Measurements from ENCODE around the gene SENP1.

- TF ChIP-seq, protein P1, sequence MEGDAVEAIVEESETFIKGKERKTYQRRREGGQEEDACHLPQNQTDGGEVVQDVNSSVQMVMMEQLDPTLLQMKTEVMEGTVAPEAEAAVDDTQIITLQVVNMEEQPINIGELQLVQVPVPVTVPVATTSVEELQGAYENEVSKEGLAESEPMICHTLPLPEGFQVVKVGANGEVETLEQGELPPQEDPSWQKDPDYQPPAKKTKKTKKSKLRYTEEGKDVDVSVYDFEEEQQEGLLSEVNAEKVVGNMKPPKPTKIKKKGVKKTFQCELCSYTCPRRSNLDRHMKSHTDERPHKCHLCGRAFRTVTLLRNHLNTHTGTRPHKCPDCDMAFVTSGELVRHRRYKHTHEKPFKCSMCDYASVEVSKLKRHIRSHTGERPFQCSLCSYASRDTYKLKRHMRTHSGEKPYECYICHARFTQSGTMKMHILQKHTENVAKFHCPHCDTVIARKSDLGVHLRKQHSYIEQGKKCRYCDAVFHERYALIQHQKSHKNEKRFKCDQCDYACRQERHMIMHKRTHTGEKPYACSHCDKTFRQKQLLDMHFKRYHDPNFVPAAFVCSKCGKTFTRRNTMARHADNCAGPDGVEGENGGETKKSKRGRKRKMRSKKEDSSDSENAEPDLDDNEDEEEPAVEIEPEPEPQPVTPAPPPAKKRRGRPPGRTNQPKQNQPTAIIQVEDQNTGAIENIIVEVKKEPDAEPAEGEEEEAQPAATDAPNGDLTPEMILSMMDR (IDR thresholded peaks at IDR 0.05; ENCODE audit: extremely low read depth in 1 of 2, insufficient read depth in 1 of 2, low read depth in 1 of 2, low read length in 2 of 2): no peak
- TF ChIP-seq MAX (IDR thresholded peaks at IDR 0.05; ENCODE audit: insufficient read depth, insufficient read length) (no peak), JUN (IDR thresholded peaks at IDR 0.05; ENCODE audit: borderline replicate concordance, insufficient read depth, insufficient read length, low read depth) (no peak), POLR2A (IDR thresholded peaks at IDR 0.05; ENCODE audit: low read depth, low read length) (no peak), EZH2 (IDR thresholded peaks at IDR 0.05; ENCODE audit: borderline replicate concordance, low read depth, low read length, severe bottlenecking) (no peak)
Observed at GRCh38 chr12:48125985-48126384, 20.1 kb upstream of the SENP1 start.
